HUES6 (cell line): ENCODE results near the gene PCF11.
"Not testable (repeated sequence)": the region's sequence is repeated elsewhere in the genome, so short reads cannot be mapped to it uniquely, and the experiment has no call there.

Experiments
- H3K27ac ChIP-seq: 2 replicates; pipeline ENCODE4 v1.7.0; 2013; ENCODE audit warnings: low read depth, mild to moderate bottlenecking, low read length, inconsistent platforms
- H3K27me3 ChIP-seq: 2 replicates; pipeline ENCODE4 v1.6.1; 2013; ENCODE audit warnings: low read length; ENCODE audit not compliant: control insufficient read depth, insufficient read depth
- H3K36me3 ChIP-seq: 2 replicates; pipeline ENCODE4 v1.6.1; 2013; ENCODE audit warnings: low read length; ENCODE audit not compliant: control insufficient read depth, insufficient read depth
- H3K4me1 ChIP-seq: 2 replicates; pipeline ENCODE4 v1.6.1; 2013; ENCODE audit warnings: low read length; ENCODE audit not compliant: control insufficient read depth, insufficient read depth
- H3K4me3 ChIP-seq: 2 replicates; pipeline ENCODE4 v1.5.1; 2013; ENCODE audit warnings: low read depth, low read length
- H3K9ac ChIP-seq: one replicate; pipeline ENCODE4 v1.6.1; 2013; ENCODE audit warnings: mild to moderate bottlenecking, low read length
- H3K9me3 ChIP-seq: 2 replicates; pipeline ENCODE4 v1.6.1; 2013; ENCODE audit warnings: low read depth, low read length; ENCODE audit not compliant: control insufficient read depth, insufficient read depth

Gene PCF11

GRCh38 chr11:83194281-83195142 lies 37.6 kb downstream of the PCF11 start:
- Histone ChIP-seq H3K27ac (no peak overlapping the region), H3K4me1 (peaks cover 12% of the 10 kb centered on the region), H3K9me3 (no peaks in the 10 kb centered on the region), H3K27me3 (0 out of 2 replicates have a peak, but pooled peaks cover 6% of the 10 kb centered on the region), H3K4me3 (peak overlapping the region; percentile 68), H3K36me3 (peaks cover 27% of the 10 kb centered on the region), H3K9ac (peak overlapping the region; percentile 65)

DNA sequence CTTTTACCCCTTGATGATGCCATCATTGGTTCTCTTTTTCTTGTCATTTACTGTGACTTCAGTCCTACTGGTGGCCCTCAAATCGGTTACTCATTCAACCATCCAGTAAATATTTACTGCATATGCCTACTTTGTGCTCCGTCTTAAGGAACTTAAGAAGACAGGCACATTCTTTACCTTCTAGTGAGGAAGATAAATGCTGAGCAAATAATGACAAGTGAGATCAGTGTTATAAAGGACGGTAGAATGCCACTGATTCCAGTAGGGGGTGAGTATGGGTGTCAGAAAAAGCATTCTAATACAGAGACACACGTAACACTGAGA lies 38.2 kb downstream of the PCF11 start:
- H3K27ac ChIP-seq: no peak overlapping the region
- H3K9ac ChIP-seq: peak overlapping the region; percentile 65

DNA sequence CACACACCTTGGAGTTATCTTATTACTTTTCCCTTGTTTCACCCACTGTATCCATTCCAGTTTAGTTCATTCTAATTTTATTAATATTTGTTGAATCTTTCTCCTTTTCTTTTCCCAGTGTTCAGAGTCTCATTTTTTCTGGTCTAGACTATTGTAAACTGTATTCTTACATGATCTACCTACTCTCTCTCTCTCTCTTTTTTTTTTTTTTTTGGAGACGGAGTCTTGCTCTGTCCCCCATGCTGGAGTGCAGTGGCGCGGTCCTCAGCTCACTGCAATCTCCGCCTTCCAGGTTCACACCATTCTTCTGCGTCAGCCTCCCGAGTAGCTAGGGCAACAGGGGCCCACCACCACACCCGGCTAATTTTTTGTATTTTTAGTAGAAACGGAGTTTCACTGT lies 38.7 kb downstream of the PCF11 start:
- H3K4me1 ChIP-seq: peaks cover 12% of the 10 kb centered on the region
- H3K36me3 ChIP-seq: peaks cover 16% of the 10 kb centered on the region
- no peaks in the 10 kb centered on the region for H3K9me3 ChIP-seq
- H3K9ac ChIP-seq: no peak overlapping the region
- no peak overlapping the region for H3K4me3 ChIP-seq
- 0 out of 2 replicates have a peak, but pooled peaks cover 6% of the 10 kb centered on the region for H3K27me3 ChIP-seq
- H3K27ac ChIP-seq: no peak overlapping the region

More for the DNA sequence above, 38.2 kb downstream of the PCF11 start:
- Histone ChIP-seq H3K9me3 (no peaks in the 10 kb centered on the region), H3K27me3 (0 out of 2 replicates have a peak, but pooled peaks cover 6% of the 10 kb centered on the region), H3K4me1 (peaks cover 12% of the 10 kb centered on the region), H3K36me3 (peaks cover 21% of the 10 kb centered on the region), H3K4me3 (peak overlapping the region; percentile 68)

- H3K36me3 ChIP-seq: no peaks in the 10 kb centered on the region; the same call in 1 of the 2 replicates
- 0 out of 2 replicates have a peak, but pooled peaks cover 2% of the 10 kb centered on the region for H3K27me3 ChIP-seq
- H3K27ac ChIP-seq: no peak overlapping the region
- H3K4me1 ChIP-seq: peaks cover 3% of the 10 kb centered on the region
- no peak overlapping the region for H3K9ac ChIP-seq
- H3K4me3 ChIP-seq: no peak overlapping the region
- no peaks in the 10 kb centered on the region for H3K9me3 ChIP-seq
Observed at GRCh38 chr11:83200035-83200434, 43.1 kb downstream of the PCF11 start.

GRCh38 chr11:83205608-83206185 lies 48.8 kb downstream of the PCF11 start:
- H3K9me3 ChIP-seq: no peaks in the 10 kb centered on the region
- H3K4me3 ChIP-seq: no peak overlapping the region
- H3K9ac ChIP-seq: no peak overlapping the region
- no peaks in the 10 kb centered on the region for H3K27me3 ChIP-seq
- no peak overlapping the region for H3K27ac ChIP-seq
- H3K4me1 ChIP-seq: no peaks in the 10 kb centered on the region
- H3K36me3 ChIP-seq: no peaks in the 10 kb centered on the region; the same call in 1 of the 2 replicates

GRCh38 chr11:83206221-83206620 lies 49.3 kb downstream of the PCF11 start:
- no peaks in the 10 kb centered on the region for H3K9me3 ChIP-seq
- H3K4me3 ChIP-seq: no peak overlapping the region
- no peaks in the 10 kb centered on the region for H3K27me3 ChIP-seq
- no peaks in the 10 kb centered on the region; the same call in 1 of the 2 replicates for H3K36me3 ChIP-seq
- no peak overlapping the region for H3K27ac ChIP-seq
- no peaks in the 10 kb centered on the region for H3K4me1 ChIP-seq
- H3K9ac ChIP-seq: no peak overlapping the region

DNA sequence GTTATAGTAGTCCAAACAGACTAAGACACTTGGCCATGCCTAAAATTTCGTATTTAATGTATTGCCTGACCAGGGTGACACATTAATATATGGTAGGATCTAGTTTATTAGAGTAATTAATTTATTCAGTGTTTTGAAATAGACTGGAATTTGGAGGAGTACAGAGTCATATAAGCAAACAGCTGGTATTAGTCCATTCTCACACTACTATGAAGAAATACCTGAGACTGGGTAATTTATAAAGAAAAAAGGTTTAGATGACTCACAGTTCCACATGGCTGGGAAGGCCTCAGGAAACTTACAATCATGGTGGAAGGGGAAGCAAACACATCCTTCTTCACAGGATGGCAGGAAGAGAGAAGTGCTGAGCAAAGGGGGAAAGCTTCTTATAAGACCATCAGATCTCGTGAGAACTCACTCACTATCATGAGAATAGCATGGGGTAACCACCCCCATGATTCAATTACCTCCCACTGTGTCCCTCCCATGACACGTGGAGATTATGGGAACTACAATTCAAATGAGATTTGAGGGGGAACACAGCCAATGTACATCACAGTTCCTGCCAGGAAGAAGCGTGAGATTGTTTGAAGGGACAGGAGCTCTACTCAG lies 49.9 kb downstream of the PCF11 start:
- not testable (repeated sequence) for H3K36me3 ChIP-seq, H3K27ac ChIP-seq, H3K27me3 ChIP-seq, H3K4me3 ChIP-seq, H3K9ac ChIP-seq, H3K4me1 ChIP-seq, H3K9me3 ChIP-seq

GRCh38 chr11:83219095-83219494 lies 62.2 kb downstream of the PCF11 start:
- H3K36me3 ChIP-seq: no peaks in the 10 kb centered on the region
- H3K9me3 ChIP-seq: no peaks in the 10 kb centered on the region
- H3K4me3 ChIP-seq: no peak overlapping the region
- H3K4me1 ChIP-seq: no peaks in the 10 kb centered on the region
- no peaks in the 10 kb centered on the region for H3K27me3 ChIP-seq
- H3K27ac ChIP-seq: no peak overlapping the region
- no peak overlapping the region for H3K9ac ChIP-seq

- H3K27me3 ChIP-seq: no peaks in the 10 kb centered on the region
- no peak overlapping the region for H3K4me3 ChIP-seq
- H3K27ac ChIP-seq: no peak overlapping the region
- no peak overlapping the region for H3K9ac ChIP-seq
- no peaks in the 10 kb centered on the region for H3K36me3 ChIP-seq
- H3K4me1 ChIP-seq: no peaks in the 10 kb centered on the region
- H3K9me3 ChIP-seq: no peaks in the 10 kb centered on the region
Observed at GRCh38 chr11:83220260-83220659, 63.3 kb downstream of the PCF11 start.

DNA sequence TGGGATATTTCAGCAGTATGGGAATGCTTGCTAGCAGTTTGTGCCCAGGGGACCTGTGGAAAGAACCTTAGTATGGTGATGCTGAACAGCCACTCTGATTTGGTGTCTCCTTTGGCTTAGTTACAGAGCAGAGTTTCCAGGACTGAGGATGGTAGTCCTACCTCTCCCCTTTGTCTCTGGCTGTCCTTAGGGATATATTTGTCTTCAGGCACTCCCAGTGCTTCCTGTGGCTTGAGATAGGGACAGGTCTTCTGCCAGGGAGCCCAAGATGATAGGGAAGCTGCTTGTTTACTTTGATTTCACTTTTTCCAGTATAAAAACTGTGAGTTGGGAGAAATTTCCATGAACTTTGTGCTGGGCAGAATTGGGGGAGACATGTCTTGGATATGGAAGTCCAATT lies 64.8 kb downstream of the PCF11 start:
- H3K36me3 ChIP-seq: no peaks in the 10 kb centered on the region
- no peaks in the 10 kb centered on the region for H3K4me1 ChIP-seq
- no peaks in the 10 kb centered on the region for H3K27me3 ChIP-seq
- H3K27ac ChIP-seq: no peak overlapping the region
- H3K4me3 ChIP-seq: no peak overlapping the region
- H3K9me3 ChIP-seq: no peaks in the 10 kb centered on the region
- no peak overlapping the region for H3K9ac ChIP-seq

DNA sequence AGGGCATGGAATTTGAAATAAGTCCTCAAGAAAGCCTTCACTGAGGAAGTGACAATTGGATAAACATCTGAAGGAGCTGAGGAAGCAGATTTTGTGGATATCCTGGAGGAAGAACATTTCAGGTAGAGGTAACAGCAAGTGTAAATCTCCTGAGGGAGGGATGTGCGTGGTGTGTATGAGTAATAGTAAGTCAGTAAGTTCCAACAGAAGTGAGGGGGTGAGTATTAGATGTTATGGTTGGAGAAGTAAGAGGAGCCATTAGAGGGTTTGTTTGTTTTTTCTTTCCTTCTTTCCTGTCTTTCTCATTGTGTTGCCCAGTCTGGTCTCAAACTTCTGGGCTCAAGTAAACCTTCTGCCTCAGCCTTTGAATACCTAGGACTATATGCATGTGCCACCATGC lies 65.6 kb downstream of the PCF11 start:
- Histone ChIP-seq H3K9me3 (no peaks in the 10 kb centered on the region), H3K36me3 (no peaks in the 10 kb centered on the region), H3K9ac (no peak overlapping the region), H3K27ac (no peak overlapping the region), H3K27me3 (no peaks in the 10 kb centered on the region), H3K4me1 (no peaks in the 10 kb centered on the region), H3K4me3 (no peak overlapping the region)
